H1 (cell line): ENCODE data around the gene IRF8. TPM values are rescaled to one million over a fixed set of nuclear protein-coding genes. Genes with fewer than 3 reads are reported as not detected.

ENCODE experiments used
- CTCF ChIA-PET: fragments of 300-600 bp; sonication (Branson Sonifier 250); formaldehyde crosslinking; loops from one replicate; lab custom pipeline; 2021; ENCODE audit not compliant: partially characterized antibody; lab: Charles Lee
- POLR2A ChIA-PET: fragments of 300-600 bp; sonication (Branson Sonifier 250); formaldehyde crosslinking; loops from one replicate; lab custom pipeline; 2021; ENCODE audit warnings: inconsistent platforms; ENCODE audit not compliant: partially characterized antibody; lab: Charles Lee
- DNase-seq, 2 experiments: peaks; one replicate each; pipeline versions ENCODE4 v3.0.0 to v3.0.0-alpha.2; 2010 to 2022; ENCODE audit warnings: low spot score in 2 of 2, low read depth in 1 of 2, mixed read lengths in 1 of 2
- FAIRE-seq: peaks from 2 replicates; lab custom pipeline; 2011; peaks lifted over from hg19 to GRCh38; lab: Jason Lieb, UNC
- H2AFZ ChIP-seq: 2 replicates; pipeline ENCODE4 v1.8.1; 2012; ENCODE audit warnings: low read length, inconsistent platforms
- H2AK5ac ChIP-seq: 2 replicates; pipeline ENCODE4 v1.6.1; 2013; ENCODE audit warnings: low read depth, low read length
- H2BK120ac ChIP-seq: replicated peaks from 2 replicates; pipeline ENCODE3; 2013; ENCODE audit warnings: low read depth, low read length, inconsistent platforms
- H2BK12ac ChIP-seq: 2 replicates; pipeline ENCODE4 v1.6.1; 2013; ENCODE audit warnings: low read depth, low read length
- H2BK15ac ChIP-seq: 2 replicates; pipeline ENCODE4 v1.6.1; 2013; ENCODE audit warnings: low read length
- H2BK20ac ChIP-seq: 2 replicates; pipeline ENCODE4 v1.6.1; 2013; ENCODE audit warnings: low read length
- H2BK5ac ChIP-seq: 2 replicates; pipeline ENCODE4 v1.6.1; 2013; ENCODE audit warnings: low read depth, low read length
- H3K14ac ChIP-seq: 2 replicates; pipeline ENCODE4 v1.6.1; 2013; ENCODE audit warnings: inconsistent platforms; ENCODE audit not compliant: insufficient read length
- H3K18ac ChIP-seq: 2 replicates; pipeline ENCODE4 v1.6.1; 2013; ENCODE audit warnings: low read length; ENCODE audit errors: extremely low read depth
- H3K23ac ChIP-seq: 2 replicates; pipeline ENCODE4 v1.6.1; 2013; ENCODE audit warnings: inconsistent platforms; ENCODE audit not compliant: insufficient read length
- H3K23me2 ChIP-seq: 2 replicates; pipeline ENCODE4 v1.6.1; 2013; ENCODE audit warnings: low read depth, low read length
- H3K27ac ChIP-seq: 2 replicates; pipeline ENCODE4 v1.6.1; 2011; ENCODE audit warnings: low read depth, low read length, inconsistent platforms
- H3K27me3 ChIP-seq, 4 experiments: replicated peaks in 1 of 4; 1 replicate in 1 of 4; 2 replicates in 3 of 4; pipeline versions ENCODE4 v1.6.1 to v1.8.1; 2011 to 2013; ENCODE audit warnings: low read length in 3 of 4, mild to moderate bottlenecking in 3 of 4, inconsistent platforms in 2 of 4, mixed read lengths in 2 of 4, moderate library complexity in 1 of 4; ENCODE audit not compliant: control insufficient read depth in 3 of 4, insufficient read depth in 3 of 4; ENCODE audit errors: extremely low read depth in 1 of 4
- H3K36me3 ChIP-seq, 4 experiments: 2 replicates each; pipeline versions ENCODE4 v1.6.1 to v1.8.1; 2011 to 2013; ENCODE audit warnings: mild to moderate bottlenecking in 4 of 4, low read length in 3 of 4, moderate library complexity in 2 of 4, control low read depth in 1 of 4, inconsistent platforms in 1 of 4; ENCODE audit not compliant: insufficient read depth in 4 of 4, control insufficient read depth in 2 of 4
- H3K4ac ChIP-seq: replicated peaks from 2 replicates; pipeline ENCODE3; 2013; ENCODE audit warnings: low read length, low read depth, mixed read lengths, inconsistent platforms; ENCODE audit not compliant: insufficient read length
- H3K4me1 ChIP-seq, 4 experiments: replicated peaks in 1 of 4; 1 replicate in 1 of 4; 2 replicates in 3 of 4; pipeline versions ENCODE4 v1.6.1 to v1.8.1; 2011 to 2013; ENCODE audit warnings: low read length in 3 of 4, inconsistent platforms in 2 of 4, mixed read lengths in 1 of 4; ENCODE audit not compliant: insufficient read depth in 4 of 4, control insufficient read depth in 3 of 4
- H3K4me2 ChIP-seq, 2 experiments: 2 replicates each; pipeline versions ENCODE4 v1.6.1 to v1.8.1; 2011 to 2013; ENCODE audit warnings: low read depth in 2 of 2, low read length in 2 of 2, control low read depth in 1 of 2, inconsistent platforms in 1 of 2, mild to moderate bottlenecking in 1 of 2; ENCODE audit not compliant: insufficient read depth in 1 of 2
- H3K4me3 ChIP-seq, 4 experiments: fragments of 200-600, 300-600 bp in 1 of 4; sonication (generic), shearing (Covaris generic), sonication (Bioruptor Twin) in 1 of 4; 2 replicates each; pipeline versions ENCODE4 v1.5.1 to v1.8.1; 2011 to 2016; ENCODE audit warnings: low read length in 4 of 4, low read depth in 3 of 4, control low read depth in 2 of 4, inconsistent platforms in 2 of 4, mild to moderate bottlenecking in 2 of 4, mixed read lengths in 1 of 4, moderate library complexity in 1 of 4; ENCODE audit not compliant: insufficient read depth in 2 of 4; ENCODE audit errors: extremely low read depth in 1 of 4
- H3K56ac ChIP-seq: replicated peaks from 2 replicates; pipeline ENCODE3; 2013; ENCODE audit warnings: low read depth, mild to moderate bottlenecking, mixed read lengths, low read length, inconsistent platforms; ENCODE audit not compliant: insufficient read length
- H3K79me1 ChIP-seq: 2 replicates; pipeline ENCODE4 v1.6.1; 2013; ENCODE audit warnings: low read depth, low read length, control low read depth
- H3K79me2 ChIP-seq, 2 experiments: 2 replicates each; pipeline versions ENCODE4 v1.6.1 to v1.8.1; 2012 to 2013; ENCODE audit warnings: low read length in 2 of 2, mild to moderate bottlenecking in 2 of 2, inconsistent platforms in 1 of 2; ENCODE audit not compliant: insufficient read depth in 2 of 2, control insufficient read depth in 1 of 2
- H3K9ac ChIP-seq, 4 experiments: replicated peaks in 1 of 4; 1 replicate in 1 of 4; 2 replicates in 3 of 4; pipeline versions ENCODE4 v1.6.1 to v1.8.1; 2011 to 2013; ENCODE audit warnings: low read depth in 3 of 4, low read length in 3 of 4, control low read depth in 2 of 4, mild to moderate bottlenecking in 2 of 4, moderate library complexity in 2 of 4, inconsistent platforms in 1 of 4; ENCODE audit errors: extremely low read depth in 1 of 4
- H3K9me3 ChIP-seq, 2 experiments: 2 replicates each; pipeline versions ENCODE4 v1.6.1 to v1.8.1; 2012 to 2013; ENCODE audit warnings: mild to moderate bottlenecking in 2 of 2, moderate library complexity in 2 of 2, control low read depth in 1 of 2, inconsistent platforms in 1 of 2, low read depth in 1 of 2, low read length in 1 of 2, mixed read lengths in 1 of 2; ENCODE audit not compliant: insufficient read depth in 2 of 2
- H4K20me1 ChIP-seq, 2 experiments: replicated peaks in 1 of 2; 2 replicates each; pipeline versions ENCODE3 to v1.8.1; 2011 to 2013; ENCODE audit warnings: inconsistent platforms in 2 of 2, low read length in 2 of 2, mild to moderate bottlenecking in 1 of 2; ENCODE audit not compliant: insufficient read depth in 2 of 2, control insufficient read depth in 1 of 2
- H4K5ac ChIP-seq: 2 replicates; pipeline ENCODE4 v1.6.1; 2013; ENCODE audit warnings: low read length, low read depth, mixed read lengths, inconsistent platforms; ENCODE audit not compliant: insufficient read length
- H4K8ac ChIP-seq: 2 replicates; pipeline ENCODE4 v1.8.0; 2013; ENCODE audit warnings: mild to moderate bottlenecking, moderate library complexity, low read length, inconsistent platforms; ENCODE audit not compliant: insufficient read depth; ENCODE audit errors: extremely low read depth
- H4K91ac ChIP-seq: replicated peaks from 2 replicates; pipeline ENCODE3; 2013; ENCODE audit warnings: low read length, mixed read lengths, inconsistent platforms; ENCODE audit not compliant: insufficient read length
- CEBPB ChIP-seq: IDR thresholded peaks from 2 replicates; pipeline ENCODE4 v1.6.1; 2012; ENCODE audit warnings: low read depth, low read length
- FOSL1 ChIP-seq: IDR thresholded peaks from 2 replicates; pipeline ENCODE4 v1.6.1; 2011; ENCODE audit warnings: mild to moderate bottlenecking, low read depth, low read length, moderate library complexity; ENCODE audit not compliant: insufficient read depth
- KDM1A ChIP-seq: fragments of 200-600, 300-600 bp; sonication (generic); IDR thresholded peaks from 2 replicates; pipeline ENCODE4 v1.7.1; 2016; ENCODE audit warnings: mild to moderate bottlenecking, low read length, borderline replicate concordance
- POLR2A ChIP-seq, 2 experiments: IDR thresholded peaks; 1 replicate in 1 of 2; 2 replicates in 1 of 2; pipeline ENCODE4 v1.6.1; 2011; ENCODE audit warnings: low read depth in 2 of 2, low read length in 2 of 2, mild to moderate bottlenecking in 2 of 2; ENCODE audit errors: control extremely low read depth in 1 of 2
- POU5F1 ChIP-seq: IDR thresholded peaks from 2 replicates; pipeline ENCODE4 v1.6.1; 2011; ENCODE audit warnings: low read depth, mild to moderate bottlenecking, low read length, moderate library complexity
- RNF2 ChIP-seq: fragments of 200-900, 300-1000 bp; sonication (generic); IDR thresholded peaks from 2 replicates; pipeline ENCODE4 v1.7.1; 2016; ENCODE audit warnings: borderline replicate concordance, low read depth, mild to moderate bottlenecking, antibody characterized with exemption, low read length; ENCODE audit not compliant: poor library complexity, severe bottlenecking; ENCODE audit errors: missing control alignments
- SAP30 ChIP-seq: fragments of 300-600 bp; sonication (generic); IDR thresholded peaks from 2 replicates; pipeline ENCODE4 v1.7.1; 2012; ENCODE audit warnings: low read length, moderate library complexity, mild to moderate bottlenecking, inconsistent platforms; ENCODE audit not compliant: insufficient read depth, insufficient replicate concordance
- SIX5 ChIP-seq: IDR thresholded peaks from 2 replicates; pipeline ENCODE4 v1.6.1; 2011; ENCODE audit warnings: mild to moderate bottlenecking, low read depth, low read length
- SRF ChIP-seq: IDR thresholded peaks from 2 replicates; pipeline ENCODE4 v1.6.1; 2011; ENCODE audit warnings: mild to moderate bottlenecking, low read depth, low read length, moderate library complexity
- TCF12 ChIP-seq: IDR thresholded peaks from 2 replicates; pipeline ENCODE4 v1.6.1; 2011; ENCODE audit warnings: low read depth, mild to moderate bottlenecking, low read length
- WGBS, 2 experiments: shearing (Covaris generic) in 1 of 2; methylation state at CpG; one replicate each; pipeline versions ENCODE4 v1.1.6 to v1.1.7; 2013 to 2015; ENCODE audit warnings: low lambda C conversion rate in 2 of 2, mixed read lengths in 2 of 2, inconsistent platforms in 1 of 2, low coverage in 1 of 2, missing lambda C conversion rate in 1 of 2; ENCODE audit not compliant: insufficient replicate concordance in 2 of 2, insufficient coverage in 1 of 2, insufficient read length in 1 of 2; ENCODE audit errors: extremely low coverage in 1 of 2, missing lambda C conversion rate in 1 of 2; 5-methylcytosine and 5-hydroxymethylcytosine counted together
- polyA plus RNA-seq, 7 experiments: library from polyadenylated mRNA; depleted of rRNA in 3 of 7; stranded (reverse) in 5 of 7; unstranded in 2 of 7; fragments of >200 nt in 5 of 7; fragments of 200-250 nt in 2 of 7; gene quantifications; 1 replicate in 5 of 7; 2 replicates in 1 of 7; 4 replicates in 1 of 7; pipeline versions ENCODE4 v1.2.1 to v1.2.3, GENCODE V29; 2011 to 2013; ENCODE audit warnings: missing spikeins in 2 of 7, mixed read lengths in 2 of 7
- total RNA-seq: library from RNA; stranded (reverse); fragmentation: NEBNext Ultra II Directional; extraction: Animal tissue kit (Norgen Biotek cat#: 25700); gene quantifications from 2 replicates; pipeline ENCODE4 v1.2.1, GENCODE V29; 2021

IRF8 gene
- total and polyA plus RNA-seq, 2 of the 8 experiments (the other 6 are each of a cell fraction or from before 2014, with no cell fraction given): 0.35 to 2.0 TPM

DNA sequence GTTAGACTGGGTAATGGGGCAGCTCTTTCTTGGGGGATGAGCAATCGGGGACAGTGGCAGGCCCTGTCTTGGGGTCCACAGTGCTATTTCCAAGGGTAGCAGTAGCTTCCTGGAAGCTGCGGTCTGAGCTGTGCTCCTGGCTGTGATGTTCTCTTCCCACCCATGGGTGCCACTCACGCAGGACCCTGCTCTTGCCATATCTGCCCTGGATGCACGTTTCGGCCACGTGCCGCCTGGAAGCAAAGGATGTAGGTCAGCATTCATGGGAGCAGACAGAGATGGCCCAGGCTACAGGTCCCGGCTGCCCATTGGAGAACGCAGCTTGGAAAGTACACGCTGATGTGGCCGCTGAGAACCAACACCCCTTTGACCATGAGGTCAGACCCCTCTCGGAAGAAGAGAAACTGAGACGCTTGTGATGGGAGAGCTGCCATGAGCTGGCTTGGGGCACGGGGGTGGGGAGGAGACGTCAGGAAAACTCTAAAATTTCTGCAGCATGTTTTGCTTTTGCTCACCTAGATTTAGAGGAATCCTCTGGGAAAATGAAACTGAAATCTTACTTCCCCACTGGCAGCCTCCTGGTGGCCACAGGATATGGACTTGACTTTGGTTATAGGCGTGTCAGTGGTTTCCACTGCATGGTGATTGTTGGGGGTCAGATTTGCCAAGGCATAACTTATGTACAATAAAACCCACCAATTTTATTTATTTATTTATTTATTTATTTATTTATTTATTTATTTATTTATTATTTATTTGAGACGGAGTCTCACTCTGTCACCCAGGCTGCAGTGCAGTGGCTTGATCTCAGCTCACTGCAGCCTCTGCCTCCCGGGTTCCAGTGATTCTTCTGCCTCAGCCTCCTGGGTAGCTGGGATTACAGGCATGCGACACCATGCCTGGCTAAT is 36.2 kb upstream of the IRF8 start:
- no peaks in the 10 kb centered on the region for H3K27me3 ChIP-seq
- H3K4me1 ChIP-seq: no peaks in the 10 kb centered on the region
- POLR2A ChIA-PET: no interaction called here
- H2AK5ac ChIP-seq: no peak overlapping the region
- no peak overlapping the region; the same call in 1 of the 2 replicates for H4K8ac ChIP-seq
- H3K4me2 ChIP-seq: no peak overlapping the region
- H2BK20ac ChIP-seq: no peak overlapping the region
- H4K5ac ChIP-seq: no peak overlapping the region
- H3K4ac ChIP-seq: no peak overlapping the region
- H3K14ac ChIP-seq: no peak overlapping the region
- no peak overlapping the region for H2AFZ ChIP-seq
- H2BK15ac ChIP-seq: no peak overlapping the region
- H3K23ac ChIP-seq: no peak overlapping the region
- H3K23me2 ChIP-seq: no peaks in the 10 kb centered on the region
- no peaks in the 10 kb centered on the region for H3K79me1 ChIP-seq
- CTCF ChIA-PET: interaction anchor here (0.6 to 1.5 kb wide), 4 partner anchors 21 to 124 kb away, joined by 3 to 7 read pairs (median 3); no protein-coding TSS in a partner anchor
- no peak overlapping the region for H3K4me3 ChIP-seq
- TF ChIP-seq SIX5 (no peak), FOSL1 (no peak), POLR2A (IDR thresholded peaks at IDR 0.05; ENCODE audit: control extremely low read depth in 1 of 2, low read depth in 2 of 2, low read length in 2 of 2) (no peak), TCF12 (no peak), POU5F1 (no peak), RNF2 (no peak), SAP30 (no peak), KDM1A (no peak), SRF (no peak), CEBPB (no peak)
- no peak overlapping the region for H2BK12ac ChIP-seq
- no peak overlapping the region for H3K9ac ChIP-seq
- H3K36me3 ChIP-seq: no peaks in the 10 kb centered on the region
- H4K20me1 ChIP-seq: no peaks in the 10 kb centered on the region
- H3K79me2 ChIP-seq: no peaks in the 10 kb centered on the region
- H2BK5ac ChIP-seq: no peak overlapping the region
- no peak overlapping the region for H3K18ac ChIP-seq
- H3K27ac ChIP-seq: no peak overlapping the region
- 93% methylated on average over 19 of the region's 19 CpGs; no CpG with 5 or more reads in 1 of the 2 experiments for WGBS, 2 experiments
- no peak overlapping the region for H3K56ac ChIP-seq
- no peak overlapping the region for H2BK120ac ChIP-seq
- DNase-seq (no peak), FAIRE-seq (no peak)
- peaks cover 0 to under 1% of the 10 kb centered on the region in 2 experiments; a peak in 1 of 4 replicates for H3K9me3 ChIP-seq
- H4K91ac ChIP-seq: no peak overlapping the region
